ENCODE results near the gene EXOSC9. TPM values are rescaled to one million over a fixed set of nuclear protein-coding genes. Genes with fewer than 3 reads are reported as not detected.

Gene EXOSC9
- total RNA-seq, 1 donor from 2014 or later: 41.5 TPM

DNA sequence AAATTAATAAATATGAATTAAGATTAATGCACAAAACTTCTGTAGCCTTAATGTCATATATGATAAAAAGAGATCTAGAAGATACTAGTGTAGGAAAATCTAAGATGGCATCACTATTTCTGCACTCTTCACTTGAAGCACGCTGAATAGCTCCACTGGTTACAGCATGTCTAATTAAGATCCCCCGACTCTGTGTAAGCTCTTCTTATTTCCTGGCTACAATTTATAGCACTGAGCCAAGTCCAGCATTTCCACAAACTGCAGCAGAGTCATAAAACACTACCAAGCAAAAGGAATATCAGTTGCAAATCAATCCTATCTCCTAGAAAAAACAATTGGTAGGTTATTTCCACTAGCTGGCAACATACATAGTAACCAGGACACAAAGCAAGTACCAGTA lies 23.8 kb downstream of the EXOSC9 start:
- no peak for DNase-seq

DNA sequence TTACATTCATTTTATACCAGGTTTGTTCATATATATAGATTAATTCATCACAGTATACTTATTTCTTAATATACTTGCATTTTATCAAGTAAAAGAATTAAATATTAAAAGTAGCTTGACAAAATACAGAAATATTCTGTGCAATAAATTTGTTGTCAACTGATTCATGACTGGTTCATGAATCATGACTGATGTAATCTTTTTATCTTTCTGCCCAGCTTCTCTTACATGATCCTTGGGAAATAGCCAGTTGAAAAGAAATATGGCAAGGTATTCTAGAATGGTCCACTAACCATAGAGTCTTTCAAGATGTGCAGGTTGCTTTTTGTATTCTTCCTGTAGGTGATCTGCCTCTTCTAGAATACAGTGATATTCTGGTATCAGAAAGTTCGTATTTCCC lies 26.7 kb downstream of the EXOSC9 start:
- no peak for DNase-seq

DNA sequence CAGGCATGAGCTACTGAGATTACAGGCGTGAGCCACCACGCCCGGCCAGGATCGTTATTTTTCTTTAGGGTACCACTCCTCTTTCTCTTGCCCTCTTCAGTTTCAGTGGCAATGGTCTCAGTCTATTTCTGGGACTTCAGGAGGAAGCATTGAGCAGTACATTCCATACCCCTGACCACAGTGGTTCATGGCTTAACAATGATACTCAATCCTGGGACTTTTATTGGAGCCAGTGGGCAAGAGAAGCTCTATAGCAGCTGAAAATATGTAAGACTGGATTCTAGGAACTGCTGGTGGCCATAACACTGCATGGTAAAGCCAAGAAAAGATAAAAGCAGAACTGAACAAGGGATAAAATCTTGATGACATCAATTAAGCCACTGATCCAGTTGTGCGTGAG lies 28.4 kb downstream of the EXOSC9 start:
- no peak for DNase-seq

DNA sequence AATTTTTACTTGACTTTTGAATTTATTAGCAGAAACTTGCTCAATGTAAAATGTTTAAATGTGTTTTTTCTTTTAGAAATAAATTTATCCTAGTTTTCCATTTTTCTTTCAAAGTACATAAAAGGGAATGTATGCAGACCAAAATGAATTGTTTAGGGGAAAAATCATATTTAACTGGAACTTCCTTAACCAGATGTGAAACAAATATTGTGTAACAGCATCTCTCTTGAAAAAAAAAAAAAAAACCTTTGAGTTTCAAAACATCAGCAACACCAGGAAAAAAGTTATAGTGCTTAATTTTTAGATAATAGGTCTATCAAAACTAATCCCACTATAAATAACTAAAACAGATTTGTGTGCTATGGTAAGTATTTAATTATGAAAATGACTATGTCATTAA lies 37.0 kb downstream of the EXOSC9 start:
- no peak for DNase-seq

DNA sequence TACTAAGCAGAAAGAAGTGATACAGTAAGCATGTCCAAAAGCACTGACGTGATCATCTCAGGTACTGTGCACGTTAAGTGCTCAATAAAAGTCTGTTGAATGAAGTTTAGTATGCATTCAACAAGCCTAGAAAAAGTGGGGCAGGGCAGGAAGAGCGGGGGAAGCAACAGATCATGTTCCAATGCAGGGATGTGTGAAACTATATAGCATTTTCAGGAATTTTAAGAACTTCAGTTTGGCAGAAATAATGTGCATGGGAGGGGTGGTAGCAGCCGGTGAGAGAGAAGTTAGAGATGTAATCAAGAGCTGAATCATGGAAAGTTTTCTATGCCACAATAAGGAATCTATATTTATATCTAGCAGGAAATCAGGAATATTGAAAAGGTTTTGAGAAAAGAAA lies 41.7 kb downstream of the EXOSC9 start:
- no peak for DNase-seq

DNA sequence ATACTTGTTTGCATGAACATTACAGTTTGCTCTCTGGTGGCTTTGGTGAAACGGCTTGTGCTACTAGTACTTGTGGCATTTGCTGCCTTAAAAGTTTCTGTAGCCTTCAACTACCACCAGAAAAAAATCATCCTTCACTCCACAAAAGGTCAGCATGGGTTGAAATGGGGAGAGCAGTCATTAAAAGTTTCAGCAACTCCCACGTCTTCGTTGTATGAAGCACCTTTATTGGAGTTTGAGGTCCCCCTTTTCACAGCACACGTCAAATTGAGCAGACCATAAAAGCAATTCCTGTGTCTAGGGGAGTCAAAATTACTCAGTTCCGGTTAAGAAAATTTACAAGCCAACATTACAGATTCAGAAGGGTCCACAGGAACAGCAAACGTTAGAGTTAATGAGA lies 45.5 kb downstream of the EXOSC9 start:
- no peak for DNase-seq

DNA sequence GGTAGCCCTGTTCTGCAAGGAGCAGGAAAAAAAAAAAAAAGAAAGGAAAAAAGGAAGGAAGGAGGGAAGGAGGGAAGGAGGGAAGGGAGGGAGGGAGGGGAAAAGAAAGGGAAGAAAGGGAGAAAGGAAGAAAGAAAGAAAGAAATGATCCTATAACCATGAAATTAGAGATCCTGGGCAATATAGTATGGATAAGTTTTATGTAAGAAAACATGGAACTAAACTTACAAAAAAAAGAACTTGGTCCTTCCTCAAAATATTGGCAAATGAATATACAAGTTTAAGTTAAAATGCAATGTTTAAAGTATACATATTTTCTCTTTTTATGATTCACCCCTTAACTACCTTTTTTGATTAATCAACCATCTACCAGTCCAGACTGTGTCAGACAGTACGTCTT lies 50.2 kb downstream of the EXOSC9 start:
- DNase-seq: no peak

DNA sequence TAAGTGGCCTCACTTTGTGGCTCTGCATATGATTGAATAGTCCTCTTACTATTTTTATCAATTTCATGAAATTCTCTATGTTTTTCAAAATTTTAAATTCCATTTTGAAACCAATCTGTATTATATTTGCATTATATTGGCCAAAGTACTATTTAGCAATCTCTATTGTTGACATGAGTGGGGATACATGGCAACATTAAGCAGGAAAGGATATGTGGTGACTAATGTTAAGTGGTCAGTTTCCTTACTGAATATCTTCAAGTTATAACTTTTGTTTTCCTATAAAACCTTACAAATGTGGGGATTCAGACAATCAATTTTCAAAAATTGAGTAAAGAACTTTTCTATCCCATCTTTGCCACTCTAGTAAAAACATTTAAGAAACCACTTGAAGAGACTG lies 59.0 kb downstream of the EXOSC9 start:
- DNase-seq: peak; percentile 48

DNA sequence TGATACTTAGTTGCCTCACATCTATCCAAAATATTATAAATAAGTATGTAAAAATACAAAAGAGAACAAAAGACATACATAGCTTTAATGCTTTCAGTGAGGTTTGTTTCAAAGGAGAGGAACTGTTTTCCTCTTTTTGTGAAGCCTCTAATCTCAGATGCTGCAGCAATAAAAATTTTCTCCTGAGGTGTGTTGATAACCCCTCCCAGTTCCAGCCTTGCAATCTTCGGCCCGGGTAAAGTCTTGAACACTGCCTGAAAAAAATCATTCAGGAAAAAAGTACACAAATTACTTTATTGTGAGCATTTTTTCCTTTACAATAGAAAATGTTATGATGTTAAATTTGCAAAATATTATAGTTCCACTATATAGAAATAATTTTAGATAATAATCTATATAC lies 60.3 kb downstream of the EXOSC9 start:
- no peak for DNase-seq

DNA sequence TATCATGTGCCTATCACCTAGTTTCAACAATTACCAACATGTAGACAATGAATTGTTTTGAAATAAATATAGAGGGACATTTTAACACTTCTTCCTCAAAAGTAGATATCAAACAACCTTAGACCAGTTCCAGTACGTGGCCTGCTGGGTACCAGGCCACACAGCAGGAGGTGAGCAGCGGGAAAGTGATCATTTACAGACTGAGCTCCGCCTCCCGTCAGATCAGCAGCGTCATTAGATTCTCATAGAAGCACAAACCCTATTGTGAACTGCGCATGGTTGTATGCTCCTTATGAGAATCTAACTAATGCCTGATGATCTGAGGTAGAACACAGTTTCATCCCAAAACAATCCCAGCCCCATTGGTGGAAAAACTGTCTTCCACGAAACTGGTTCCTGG lies 62.7 kb downstream of the EXOSC9 start:
- DNase-seq: no peak

Other genes starting within 250 kb of the EXOSC9 start
- 373 and 483 TPM in 2 replicates for gene ANXA5, start 104.3 kb upstream of the EXOSC9 start, total RNA-seq
- 0.47 and 0.85 TPM in 2 replicates for gene SMIM43, start 36.2 kb upstream of the EXOSC9 start, total RNA-seq
- 24.7 and 115 TPM in 2 replicates for gene CCNA2, start 22.6 kb downstream of the EXOSC9 start, total RNA-seq
- gene BBS7, start 69.2 kb downstream of the EXOSC9 start, total RNA-seq: 15.7 and 15.8 TPM in 2 replicates
- not detected in 2 replicates for gene TRPC3, start 150.7 kb downstream of the EXOSC9 start, total RNA-seq